DOHH2 (cell line): ENCODE results near the gene SMAD7.

Experiments used
- H3F3A ChIP-seq: fragments of 200-600 bp; sonication (generic), shearing (Covaris generic); 2 replicates; pipeline ENCODE4 v1.6.0; 2016; ENCODE audit warnings: antibody characterized with exemption, mild to moderate bottlenecking; ENCODE audit not compliant: control insufficient read depth, insufficient read depth
- H3K27ac ChIP-seq: fragments of 200-600 bp; sonication (generic); 2 replicates; pipeline ENCODE4 v1.5.1; 2014; ENCODE audit warnings: low read depth, mild to moderate bottlenecking, low read length, moderate library complexity
- H3K27me3 ChIP-seq: fragments of 200-600 bp; sonication (generic); 2 replicates; pipeline ENCODE4 v1.6.1; 2014; ENCODE audit warnings: mild to moderate bottlenecking, low read length, mixed read lengths; ENCODE audit not compliant: control insufficient read depth
- H3K36me3 ChIP-seq: fragments of 200-600 bp; sonication (generic); 2 replicates; pipeline ENCODE4 v1.6.1; 2014; ENCODE audit warnings: mild to moderate bottlenecking, low read length, moderate library complexity, mixed read lengths; ENCODE audit not compliant: control insufficient read depth
- H3K4me1 ChIP-seq: fragments of 200-600 bp; sonication (generic); 2 replicates; pipeline ENCODE4 v1.6.1; 2014; ENCODE audit warnings: mild to moderate bottlenecking, low read length, mixed read lengths; ENCODE audit not compliant: control insufficient read depth
- H3K4me2 ChIP-seq: fragments of 200-600 bp; sonication (generic); 2 replicates; pipeline ENCODE4 v1.6.0; 2014; ENCODE audit warnings: mild to moderate bottlenecking, low read length, moderate library complexity
- H3K4me3 ChIP-seq: fragments of 200-600 bp; sonication (generic); 2 replicates; pipeline ENCODE4 v1.5.1; 2014; ENCODE audit warnings: mild to moderate bottlenecking, low read length, mixed read lengths
- H3K79me2 ChIP-seq: fragments of 200-600 bp; sonication (generic); 2 replicates; pipeline ENCODE4 v1.6.1; 2014; ENCODE audit warnings: mild to moderate bottlenecking, low read length, mixed read lengths; ENCODE audit not compliant: control insufficient read depth
- H3K9me2 ChIP-seq: fragments of 200-600 bp; sonication (generic); replicated peaks from 2 replicates; pipeline ENCODE4 v1.6.1; 2014; ENCODE audit warnings: mild to moderate bottlenecking, low read length, mixed read lengths; ENCODE audit not compliant: control insufficient read depth
- H3K9me3 ChIP-seq: fragments of 200-600 bp; sonication (generic); 2 replicates; pipeline ENCODE4 v1.6.1; 2014; ENCODE audit warnings: antibody characterized with exemption, low read length, mixed read lengths; ENCODE audit not compliant: control insufficient read depth, insufficient read depth
- H4K20me1 ChIP-seq: fragments of 200-600 bp; sonication (generic); 2 replicates; pipeline ENCODE4 v1.6.0; 2014; ENCODE audit warnings: low read depth, mild to moderate bottlenecking, antibody characterized with exemption, low read length, moderate library complexity; ENCODE audit not compliant: control insufficient read depth, insufficient read depth
- CTCF ChIP-seq: fragments of 200-600 bp; sonication (generic); IDR thresholded peaks from one replicate; pipeline ENCODE4 v1.5.1; 2014; ENCODE audit warnings: antibody characterized with exemption, mild to moderate bottlenecking, low read depth, low read length; ENCODE audit not compliant: poor library complexity, severe bottlenecking
- EZH2phosphoT487 ChIP-seq: fragments of 200-600 bp; sonication (generic); IDR thresholded peaks from 2 replicates; pipeline ENCODE4 v1.6.1; 2017; ENCODE audit warnings: borderline replicate concordance, mild to moderate bottlenecking, antibody characterized with exemption, low read length, moderate library complexity, mixed read lengths

SMAD7 gene

GRCh38 chr18:48992791-48993555, 42.2 kb upstream of the SMAD7 start:
- H3K27me3 ChIP-seq, result peaks cover 13% of the 10 kb centered on the region
- no peak overlapping the region for H3K4me3 ChIP-seq
- H4K20me1 ChIP-seq, result no peaks in the 10 kb centered on the region
- H3F3A ChIP-seq, result no peaks in the 10 kb centered on the region
- no peaks in the 10 kb centered on the region for H3K36me3 ChIP-seq
- no peaks in the 10 kb centered on the region for H3K9me2 ChIP-seq
- H3K4me2 ChIP-seq, result peak overlapping the region; percentile 32
- H3K9me3 ChIP-seq, result no peaks in the 10 kb centered on the region
- no peaks in the 10 kb centered on the region for H3K79me2 ChIP-seq
- H3K4me1 ChIP-seq, result peaks cover 10% of the 10 kb centered on the region
- no peak for TF ChIP-seq EZH2phosphoT487
- no peak for TF ChIP-seq CTCF
- H3K27ac ChIP-seq, result no peak overlapping the region

GRCh38 chr18:48992133-48992532, 41.4 kb upstream of the SMAD7 start:
- Histone ChIP-seq H3K4me1 (peaks cover 10% of the 10 kb centered on the region), H3K4me3 (no peak overlapping the region), H3K9me2 (no peaks in the 10 kb centered on the region), H3K9me3 (no peaks in the 10 kb centered on the region), H3K27me3 (peaks cover 13% of the 10 kb centered on the region), H3K79me2 (no peaks in the 10 kb centered on the region), H3K36me3 (no peaks in the 10 kb centered on the region), H3K4me2 (no peak overlapping the region), H3K27ac (no peak overlapping the region), H4K20me1 (no peaks in the 10 kb centered on the region), H3F3A (no peaks in the 10 kb centered on the region)
- TF ChIP-seq EZH2phosphoT487, result no peak

- no peak overlapping the region for H3K27ac ChIP-seq
- peaks cover 10% of the 10 kb centered on the region for H3K4me1 ChIP-seq
- H3K27me3 ChIP-seq, result peaks cover 13% of the 10 kb centered on the region
- H3K4me3 ChIP-seq, result no peak overlapping the region
- H3K9me3 ChIP-seq, result no peaks in the 10 kb centered on the region
- no peaks in the 10 kb centered on the region for H4K20me1 ChIP-seq
- TF ChIP-seq CTCF (no peak), EZH2phosphoT487 (no peak)
- H3K4me2 ChIP-seq, result no peak overlapping the region
- H3K79me2 ChIP-seq, result no peaks in the 10 kb centered on the region
- H3K36me3 ChIP-seq, result no peaks in the 10 kb centered on the region
- no peaks in the 10 kb centered on the region for H3K9me2 ChIP-seq
- H3F3A ChIP-seq, result no peaks in the 10 kb centered on the region
Measured at GRCh38 chr18:48991676-48992075, 40.9 kb upstream of the SMAD7 start.

- H3K36me3 ChIP-seq, result no peaks in the 10 kb centered on the region
- no peak overlapping the region for H3K27ac ChIP-seq
- peaks cover 13% of the 10 kb centered on the region for H3K27me3 ChIP-seq
- H3K4me1 ChIP-seq, result peaks cover 10% of the 10 kb centered on the region
- no peaks in the 10 kb centered on the region for H3K9me2 ChIP-seq
- H3K4me3 ChIP-seq, result no peak overlapping the region
- no peaks in the 10 kb centered on the region for H3K9me3 ChIP-seq
- H3K79me2 ChIP-seq, result no peaks in the 10 kb centered on the region
- TF ChIP-seq CTCF (no peak), EZH2phosphoT487 (no peak)
- no peaks in the 10 kb centered on the region for H3F3A ChIP-seq
- no peak overlapping the region for H3K4me2 ChIP-seq
- H4K20me1 ChIP-seq, result no peaks in the 10 kb centered on the region
Measured at GRCh38 chr18:48991319-48991660, 40.5 kb upstream of the SMAD7 start.
